IMR-90 (cell line): ENCODE results near the gene SLC39A11.

Experiments used
- MAFK ChIP-seq: IDR thresholded peaks from 2 replicates; pipeline ENCODE4 v1.6.1; 2012; ENCODE audit warnings: low read depth, low read length, improper control_type of control experiment
- RFX5 ChIP-seq: IDR thresholded peaks from 2 replicates; pipeline ENCODE4 v1.8.0; 2012; ENCODE audit warnings: low read depth, mild to moderate bottlenecking, low read length, moderate library complexity
- TF ChIP-seq, protein P1 (sequence below): conservative IDR thresholded peaks from 2 replicates; pipeline ENCODE4 v1.5.1; 2012; ENCODE audit warnings: mild to moderate bottlenecking, low read depth, low read length, improper control_type of control experiment

- TF ChIP-seq, protein P1, sequence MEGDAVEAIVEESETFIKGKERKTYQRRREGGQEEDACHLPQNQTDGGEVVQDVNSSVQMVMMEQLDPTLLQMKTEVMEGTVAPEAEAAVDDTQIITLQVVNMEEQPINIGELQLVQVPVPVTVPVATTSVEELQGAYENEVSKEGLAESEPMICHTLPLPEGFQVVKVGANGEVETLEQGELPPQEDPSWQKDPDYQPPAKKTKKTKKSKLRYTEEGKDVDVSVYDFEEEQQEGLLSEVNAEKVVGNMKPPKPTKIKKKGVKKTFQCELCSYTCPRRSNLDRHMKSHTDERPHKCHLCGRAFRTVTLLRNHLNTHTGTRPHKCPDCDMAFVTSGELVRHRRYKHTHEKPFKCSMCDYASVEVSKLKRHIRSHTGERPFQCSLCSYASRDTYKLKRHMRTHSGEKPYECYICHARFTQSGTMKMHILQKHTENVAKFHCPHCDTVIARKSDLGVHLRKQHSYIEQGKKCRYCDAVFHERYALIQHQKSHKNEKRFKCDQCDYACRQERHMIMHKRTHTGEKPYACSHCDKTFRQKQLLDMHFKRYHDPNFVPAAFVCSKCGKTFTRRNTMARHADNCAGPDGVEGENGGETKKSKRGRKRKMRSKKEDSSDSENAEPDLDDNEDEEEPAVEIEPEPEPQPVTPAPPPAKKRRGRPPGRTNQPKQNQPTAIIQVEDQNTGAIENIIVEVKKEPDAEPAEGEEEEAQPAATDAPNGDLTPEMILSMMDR, result no peak
- no peak for TF ChIP-seq RFX5
- TF ChIP-seq MAFK, result no peak
Measured at GRCh38 chr17:72934927-72935326, 157.6 kb downstream of the SLC39A11 start.
